CD4-positive, alpha-beta T cell treated with Interleukin-15 for 4 hours (primary cell): Measurements from ENCODE around the gene RNF44.

Source experiments
- DNase-seq: peaks from one replicate; pipeline ENCODE4 v3.0.0-alpha.2; 2020; ENCODE audit warnings: low spot score

Gene RNF44

GRCh38 chr5:176534640-176535039 lies 2.6 kb downstream of the RNF44 start:
- DNase-seq, result no peak

GRCh38 chr5:176533894-176534611 lies 3.1 kb downstream of the RNF44 start:
- peak; percentile 59 for DNase-seq

- DNase-seq, result no peak
Measured at GRCh38 chr5:176533390-176533789, 3.8 kb downstream of the RNF44 start.

- no peak for DNase-seq
Measured at GRCh38 chr5:176532795-176533194, 4.4 kb downstream of the RNF44 start.

- no peak for DNase-seq
Measured at GRCh38 chr5:176531902-176532493, 5.2 kb downstream of the RNF44 start.

- DNase-seq, result peak; percentile 25
Measured at GRCh38 chr5:176530983-176531901, 6.0 kb downstream of the RNF44 start.

- no peak for DNase-seq
Measured at GRCh38 chr5:176530393-176530982, 6.7 kb downstream of the RNF44 start.

- peak; percentile 63 for DNase-seq
Measured at GRCh38 chr5:176529741-176530141, 7.5 kb downstream of the RNF44 start.

GRCh38 chr5:176529116-176529740 lies 8.0 kb downstream of the RNF44 start:
- DNase-seq, result no peak

GRCh38 chr5:176528761-176529115 lies 8.5 kb downstream of the RNF44 start:
- no peak for DNase-seq

- DNase-seq, result no peak
Measured at GRCh38 chr5:176528301-176528700, 8.9 kb downstream of the RNF44 start.

GRCh38 chr5:176527246-176528222 lies 9.7 kb downstream of the RNF44 start:
- no peak for DNase-seq

GRCh38 chr5:176526462-176526861 lies 10.7 kb downstream of the RNF44 start:
- no peak for DNase-seq

- DNase-seq, result no peak
Measured at GRCh38 chr5:176525677-176526076, 11.5 kb downstream of the RNF44 start.

GRCh38 chr5:176524987-176525386 lies 12.2 kb downstream of the RNF44 start:
- DNase-seq, result no peak

GRCh38 chr5:176524138-176524537 lies 13.1 kb downstream of the RNF44 start:
- no peak for DNase-seq

- DNase-seq, result no peak
Measured at GRCh38 chr5:176521699-176522263, 15.4 kb downstream of the RNF44 start.

- no peak for DNase-seq
Measured at GRCh38 chr5:176521286-176521685, 15.9 kb downstream of the RNF44 start.

- DNase-seq, result no peak
Measured at GRCh38 chr5:176519810-176520720, 17.1 kb downstream of the RNF44 start.
